ENCODE measurements around the gene ARHGAP6.

ARHGAP6 gene

DNA sequence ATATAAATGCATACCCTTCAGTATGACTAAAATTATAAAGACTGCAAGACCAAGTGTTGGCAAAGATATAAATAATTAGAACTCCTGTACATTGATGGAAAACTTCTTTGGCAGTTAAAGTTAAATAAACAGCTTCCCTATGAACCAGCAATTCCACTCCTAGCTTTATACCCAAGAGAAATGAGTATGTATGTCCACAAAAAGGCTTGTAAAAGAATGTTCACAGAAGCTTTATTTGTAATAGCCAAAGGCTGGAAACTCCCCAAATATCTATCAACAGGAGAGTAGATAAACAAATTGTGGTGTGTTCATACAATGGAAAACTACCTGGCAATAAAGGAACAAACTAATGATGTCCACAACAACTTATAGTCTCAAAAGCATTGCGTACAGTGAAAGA is 187.7 kb downstream of the ARHGAP6 start:
- no peak for DNase-seq (ENCODE audit: low read depth)
- TF ChIP-seq, protein P1, sequence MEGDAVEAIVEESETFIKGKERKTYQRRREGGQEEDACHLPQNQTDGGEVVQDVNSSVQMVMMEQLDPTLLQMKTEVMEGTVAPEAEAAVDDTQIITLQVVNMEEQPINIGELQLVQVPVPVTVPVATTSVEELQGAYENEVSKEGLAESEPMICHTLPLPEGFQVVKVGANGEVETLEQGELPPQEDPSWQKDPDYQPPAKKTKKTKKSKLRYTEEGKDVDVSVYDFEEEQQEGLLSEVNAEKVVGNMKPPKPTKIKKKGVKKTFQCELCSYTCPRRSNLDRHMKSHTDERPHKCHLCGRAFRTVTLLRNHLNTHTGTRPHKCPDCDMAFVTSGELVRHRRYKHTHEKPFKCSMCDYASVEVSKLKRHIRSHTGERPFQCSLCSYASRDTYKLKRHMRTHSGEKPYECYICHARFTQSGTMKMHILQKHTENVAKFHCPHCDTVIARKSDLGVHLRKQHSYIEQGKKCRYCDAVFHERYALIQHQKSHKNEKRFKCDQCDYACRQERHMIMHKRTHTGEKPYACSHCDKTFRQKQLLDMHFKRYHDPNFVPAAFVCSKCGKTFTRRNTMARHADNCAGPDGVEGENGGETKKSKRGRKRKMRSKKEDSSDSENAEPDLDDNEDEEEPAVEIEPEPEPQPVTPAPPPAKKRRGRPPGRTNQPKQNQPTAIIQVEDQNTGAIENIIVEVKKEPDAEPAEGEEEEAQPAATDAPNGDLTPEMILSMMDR (IDR thresholded peaks at IDR 0.05; ENCODE audit: low read depth, low read length), result no peak
- no peak for TF ChIP-seq POLR2A (IDR thresholded peaks at IDR 0.05; ENCODE audit: extremely low read depth, insufficient read length)
- TF ChIP-seq, protein P2, sequence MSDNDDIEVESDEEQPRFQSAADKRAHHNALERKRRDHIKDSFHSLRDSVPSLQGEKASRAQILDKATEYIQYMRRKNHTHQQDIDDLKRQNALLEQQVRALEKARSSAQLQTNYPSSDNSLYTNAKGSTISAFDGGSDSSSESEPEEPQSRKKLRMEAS (IDR thresholded peaks at IDR 0.05; ENCODE audit: low read depth, low read length), result no peak
- no peak for TF ChIP-seq MYC (IDR thresholded peaks at IDR 0.05; ENCODE audit: low read depth, low read length)
- H3K4me3 ChIP-seq (ENCODE audit: low read depth, low read length), result no peak overlapping the region

DNA sequence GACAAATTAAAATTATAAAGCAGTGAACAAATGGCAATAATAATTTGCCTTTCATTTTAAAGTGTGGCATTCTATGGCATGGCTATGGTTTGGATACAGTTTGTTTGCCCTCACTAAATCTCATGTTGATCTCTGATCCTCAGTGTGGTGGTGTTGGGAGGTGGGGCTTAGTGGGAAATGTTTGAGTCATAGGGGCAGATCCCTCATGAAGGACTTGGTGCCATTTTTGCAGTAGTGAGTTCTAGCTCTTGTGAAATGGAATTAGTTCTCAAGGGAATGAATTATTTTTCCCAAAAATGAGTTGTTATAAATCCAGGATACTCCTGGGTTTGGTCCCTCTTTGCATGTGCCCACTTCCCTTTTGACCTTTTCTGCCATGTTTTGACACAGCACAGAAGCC is 191.1 kb downstream of the ARHGAP6 start:
- no peak for DNase-seq (ENCODE audit: low read depth)
- TF ChIP-seq, protein P2 (IDR thresholded peaks at IDR 0.05; ENCODE audit: low read depth, low read length), result no peak
- no peak overlapping the region for H3K4me3 ChIP-seq (ENCODE audit: low read depth, low read length)

DNA sequence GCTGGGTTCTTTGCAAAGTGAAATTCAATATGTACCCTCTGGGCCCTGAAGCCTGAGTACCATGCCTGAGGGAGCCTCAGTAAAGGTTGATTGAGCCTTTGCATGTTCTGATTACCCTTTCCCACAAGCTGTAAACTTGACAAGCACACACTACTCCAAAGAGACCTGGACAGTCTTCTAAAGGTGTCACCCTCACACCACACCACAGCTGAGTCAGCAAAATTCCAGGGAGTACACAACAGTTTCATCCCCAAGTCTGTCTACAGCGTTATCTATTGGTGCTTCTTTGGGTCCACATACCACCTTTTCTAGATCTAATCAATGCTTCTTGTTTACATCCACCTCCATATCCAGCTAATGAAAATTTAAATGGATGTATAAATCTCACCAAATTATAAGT is 191.7 kb downstream of the ARHGAP6 start:
- TF ChIP-seq, protein P1 (IDR thresholded peaks at IDR 0.05; ENCODE audit: low read depth, low read length), result no peak
- TF ChIP-seq POLR2A (IDR thresholded peaks at IDR 0.05; ENCODE audit: extremely low read depth, insufficient read length) (no peak), MYC (IDR thresholded peaks at IDR 0.05; ENCODE audit: low read depth, low read length) (no peak)
- TF ChIP-seq, protein P2 (IDR thresholded peaks at IDR 0.05; ENCODE audit: low read depth, low read length), result no peak

DNA sequence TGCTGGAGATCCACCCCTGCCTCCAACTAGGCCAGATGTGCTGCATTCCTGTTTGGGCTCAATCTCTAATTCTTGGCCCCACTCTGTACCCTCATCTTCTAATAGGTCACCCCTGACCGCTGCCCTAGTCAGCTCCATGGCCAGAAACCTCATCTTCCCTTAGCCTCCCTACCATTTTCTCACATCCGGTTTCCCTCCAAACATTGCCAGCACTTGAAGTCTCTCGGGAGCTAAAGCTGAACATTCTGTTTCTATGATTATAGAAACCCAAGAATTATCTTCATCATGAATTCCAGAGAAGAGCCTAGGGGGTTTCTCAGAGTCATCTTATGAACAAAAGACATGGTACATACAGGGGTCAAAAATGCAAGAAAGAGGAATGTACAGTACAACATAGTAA is 192.8 kb downstream of the ARHGAP6 start:
- TF ChIP-seq, protein P2 (IDR thresholded peaks at IDR 0.05; ENCODE audit: low read depth, low read length), result no peak
- TF ChIP-seq, protein P1 (IDR thresholded peaks at IDR 0.05; ENCODE audit: low read depth, low read length), result no peak
- TF ChIP-seq POLR2A (IDR thresholded peaks at IDR 0.05; ENCODE audit: extremely low read depth, insufficient read length) (no peak), MYC (IDR thresholded peaks at IDR 0.05; ENCODE audit: low read depth, low read length) (no peak)
- DNase-seq (ENCODE audit: low read depth), result no peak
- H3K4me3 ChIP-seq (ENCODE audit: low read depth, low read length), result no peak overlapping the region

More for the DNA sequence above, 191.7 kb downstream of the ARHGAP6 start:
- no peak for DNase-seq (ENCODE audit: low read depth)
- no peak overlapping the region for H3K4me3 ChIP-seq (ENCODE audit: low read depth, low read length)

DNA sequence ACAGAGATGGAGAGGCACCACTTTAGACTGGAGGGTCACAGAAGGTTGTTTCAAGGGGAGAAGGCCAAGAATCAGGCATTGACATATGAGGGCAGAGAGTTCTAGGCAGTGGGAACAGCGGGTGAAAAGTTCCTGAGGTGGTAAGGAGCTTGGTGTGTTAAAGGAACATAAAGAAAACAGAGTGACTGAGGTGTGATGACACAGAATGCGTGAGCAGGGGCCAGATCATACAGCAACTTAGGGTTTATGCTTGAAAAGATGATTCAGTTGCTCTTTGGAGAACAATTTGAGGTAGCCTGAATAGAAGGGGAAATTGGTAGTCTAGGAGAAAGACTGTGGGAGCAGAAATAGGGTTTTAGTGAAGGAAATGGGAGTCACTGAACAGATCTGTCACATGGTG is 193.3 kb downstream of the ARHGAP6 start:
- DNase-seq (ENCODE audit: low read depth), result no peak
- H3K4me3 ChIP-seq (ENCODE audit: low read depth, low read length), result no peak overlapping the region
- TF ChIP-seq, protein P2 (IDR thresholded peaks at IDR 0.05; ENCODE audit: low read depth, low read length), result no peak
- TF ChIP-seq, protein P1 (IDR thresholded peaks at IDR 0.05; ENCODE audit: low read depth, low read length), result no peak
- no peak for TF ChIP-seq POLR2A (IDR thresholded peaks at IDR 0.05; ENCODE audit: extremely low read depth, insufficient read length)
- no peak for TF ChIP-seq MYC (IDR thresholded peaks at IDR 0.05; ENCODE audit: low read depth, low read length)

DNA sequence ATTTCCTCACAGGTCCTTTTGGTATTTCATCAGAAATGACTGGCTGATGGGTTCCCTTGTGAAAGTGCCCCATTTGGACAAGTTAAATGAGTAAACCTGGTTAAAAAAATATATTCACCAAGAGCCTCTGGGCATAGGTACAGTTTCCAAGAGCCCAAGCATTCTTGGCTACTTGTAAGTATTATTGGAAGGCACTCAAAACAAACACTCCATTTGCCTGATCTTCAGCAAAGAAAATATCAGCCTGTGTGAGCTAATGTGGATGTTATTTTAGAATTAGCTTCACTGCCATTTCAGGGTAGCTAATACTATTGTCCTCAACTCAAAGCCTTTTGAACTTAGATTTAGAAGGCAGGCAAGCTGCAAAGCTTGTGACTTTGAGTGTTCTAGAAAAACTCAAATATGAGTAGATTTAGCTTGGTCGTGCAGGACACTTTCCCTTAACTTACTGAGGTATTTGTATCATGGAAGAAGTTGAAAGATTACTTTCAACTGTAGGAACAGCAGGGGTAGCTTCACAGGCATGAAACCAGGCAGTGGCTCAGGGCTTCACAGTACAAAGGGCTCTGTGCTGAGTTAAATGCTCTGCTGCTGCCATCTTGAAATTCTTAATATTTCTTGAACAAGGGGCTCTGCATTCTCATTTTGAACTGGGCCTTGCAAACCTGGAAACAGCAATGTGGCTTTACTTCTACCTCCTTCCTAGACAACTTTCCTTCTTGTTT is 195.3 kb downstream of the ARHGAP6 start:
- no peak for DNase-seq (ENCODE audit: low read depth)
- TF ChIP-seq, protein P2 (IDR thresholded peaks at IDR 0.05; ENCODE audit: low read depth, low read length), result no peak
- TF ChIP-seq, protein P1 (IDR thresholded peaks at IDR 0.05; ENCODE audit: low read depth, low read length), result no peak
- TF ChIP-seq MYC (IDR thresholded peaks at IDR 0.05; ENCODE audit: low read depth, low read length), result no peak
- no peak for TF ChIP-seq POLR2A (IDR thresholded peaks at IDR 0.05; ENCODE audit: extremely low read depth, insufficient read length)

More for the DNA sequence above, 195.3 kb downstream of the ARHGAP6 start:
- no peak overlapping the region for H3K4me3 ChIP-seq (ENCODE audit: low read depth, low read length)
